NCI-H146 (cell line): ENCODE data around the gene PRICKLE3.
A peak's percentile ranks its signal among the peaks of the same experiment; 100 is the strongest.

Experiments
- DNase-seq: peaks from one replicate; lab custom pipeline; 2025; lab: John Stamatoyannopoulos, UW

The PRICKLE3 gene, protein sequence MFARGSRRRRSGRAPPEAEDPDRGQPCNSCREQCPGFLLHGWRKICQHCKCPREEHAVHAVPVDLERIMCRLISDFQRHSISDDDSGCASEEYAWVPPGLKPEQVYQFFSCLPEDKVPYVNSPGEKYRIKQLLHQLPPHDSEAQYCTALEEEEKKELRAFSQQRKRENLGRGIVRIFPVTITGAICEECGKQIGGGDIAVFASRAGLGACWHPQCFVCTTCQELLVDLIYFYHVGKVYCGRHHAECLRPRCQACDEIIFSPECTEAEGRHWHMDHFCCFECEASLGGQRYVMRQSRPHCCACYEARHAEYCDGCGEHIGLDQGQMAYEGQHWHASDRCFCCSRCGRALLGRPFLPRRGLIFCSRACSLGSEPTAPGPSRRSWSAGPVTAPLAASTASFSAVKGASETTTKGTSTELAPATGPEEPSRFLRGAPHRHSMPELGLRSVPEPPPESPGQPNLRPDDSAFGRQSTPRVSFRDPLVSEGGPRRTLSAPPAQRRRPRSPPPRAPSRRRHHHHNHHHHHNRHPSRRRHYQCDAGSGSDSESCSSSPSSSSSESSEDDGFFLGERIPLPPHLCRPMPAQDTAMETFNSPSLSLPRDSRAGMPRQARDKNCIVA

GRCh38 chrX:49186125-49187027, at the start of gene PRICKLE3:
Gene PRICKLE3 (minus strand): TSS chrX:49186373. CDS start chrX:49186297, 76 bp downstream.
- peak; percentile 72 for DNase-seq

DNA sequence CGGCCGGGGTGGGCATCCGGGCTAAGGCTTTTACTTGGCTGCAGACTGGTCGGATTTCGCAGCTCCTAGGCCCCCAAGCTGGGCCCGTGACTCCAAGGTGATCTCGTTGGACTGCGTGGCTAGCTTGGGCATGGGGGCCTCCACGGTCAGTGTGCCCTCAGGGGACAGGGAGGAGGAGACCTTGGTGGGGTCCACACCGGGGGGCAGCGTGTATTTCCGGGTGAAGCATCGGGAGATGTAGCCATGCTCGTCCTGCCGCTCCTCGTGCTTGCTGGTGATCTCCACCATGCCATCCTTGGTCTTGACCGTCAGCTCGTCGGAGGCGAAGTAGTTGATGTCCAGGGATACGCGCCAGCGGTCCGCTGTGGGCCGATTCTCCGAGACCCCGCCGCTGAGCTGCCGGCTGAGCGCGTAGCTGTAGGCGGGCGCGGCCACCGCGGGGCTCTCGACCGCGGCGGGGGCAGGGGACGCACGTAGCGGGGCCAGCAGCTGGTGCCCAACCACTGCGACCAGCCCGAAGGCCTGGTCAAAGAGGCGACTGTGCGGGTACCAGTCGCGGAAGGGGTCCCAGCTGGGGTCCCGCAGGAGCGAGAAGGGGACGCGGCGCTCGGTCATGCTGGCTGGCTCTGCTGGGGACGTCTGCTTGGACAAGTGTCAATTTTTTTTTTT, 47.8 kb upstream of the PRICKLE3 start:
- no peak for DNase-seq

GRCh38 chrX:49233176-49233575, 47.0 kb upstream of the PRICKLE3 start, which contains the start of gene CACNA1F:
Gene CACNA1F (minus strand): TSS chrX:49233340. CDS start chrX:49233309, 31 bp downstream.
- DNase-seq = no peak

DNA sequence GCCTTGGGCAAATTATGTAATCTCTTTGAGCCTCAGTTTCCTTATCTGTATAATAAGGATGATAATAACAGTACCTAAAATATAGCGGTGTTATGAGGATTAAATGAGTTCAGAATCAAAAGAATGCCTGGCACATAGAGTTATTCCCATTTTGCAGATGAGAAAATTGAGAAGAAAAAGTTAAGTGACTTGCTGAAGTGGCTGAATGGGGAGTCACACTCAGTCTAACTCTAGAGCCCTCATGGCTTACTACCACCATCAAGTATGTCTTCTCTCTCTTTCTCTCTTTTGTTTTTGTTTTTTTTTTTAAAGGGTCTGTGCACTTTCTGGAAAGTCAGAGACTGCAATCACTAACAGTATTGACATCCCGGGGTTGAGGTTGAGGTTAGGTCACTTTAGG, 46.4 kb upstream of the PRICKLE3 start:
- DNase-seq = no peak

DNA sequence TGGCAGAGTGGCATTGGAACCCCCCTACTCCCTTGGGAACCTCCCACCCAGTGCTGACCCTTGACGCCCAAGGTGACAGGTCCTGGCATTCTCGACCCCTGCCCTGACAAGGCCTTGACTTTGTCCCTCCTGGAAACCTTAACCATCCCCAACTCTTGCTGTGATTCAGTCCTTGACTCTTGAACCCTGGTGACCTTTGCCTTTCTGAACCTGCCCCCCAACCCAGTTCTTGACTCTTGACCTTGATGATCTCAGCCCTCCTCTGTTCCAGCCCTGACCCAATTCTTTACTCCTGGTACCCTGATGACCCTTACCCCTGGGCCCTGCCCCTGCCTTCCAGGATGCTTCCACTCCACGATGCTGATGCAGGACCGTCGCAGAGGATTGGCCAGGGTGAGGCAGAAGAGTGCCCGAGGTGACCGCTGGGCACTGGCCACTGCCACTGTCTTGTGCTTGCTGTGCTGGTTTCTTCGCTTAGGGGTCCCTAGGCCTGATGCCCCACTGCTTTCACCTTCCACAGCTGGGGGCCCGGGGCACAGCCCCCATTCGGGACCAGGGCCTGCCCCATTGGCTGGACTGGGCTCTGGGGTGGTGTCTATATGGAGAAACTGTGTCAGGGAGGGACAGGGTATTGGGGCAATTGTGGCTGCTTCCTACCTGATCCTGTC, 45.3 kb upstream of the PRICKLE3 start:
- DNase-seq = no peak

GRCh38 chrX:49230500-49231232, 44.5 kb upstream of the PRICKLE3 start:
- DNase-seq = peak; percentile 84

DNA sequence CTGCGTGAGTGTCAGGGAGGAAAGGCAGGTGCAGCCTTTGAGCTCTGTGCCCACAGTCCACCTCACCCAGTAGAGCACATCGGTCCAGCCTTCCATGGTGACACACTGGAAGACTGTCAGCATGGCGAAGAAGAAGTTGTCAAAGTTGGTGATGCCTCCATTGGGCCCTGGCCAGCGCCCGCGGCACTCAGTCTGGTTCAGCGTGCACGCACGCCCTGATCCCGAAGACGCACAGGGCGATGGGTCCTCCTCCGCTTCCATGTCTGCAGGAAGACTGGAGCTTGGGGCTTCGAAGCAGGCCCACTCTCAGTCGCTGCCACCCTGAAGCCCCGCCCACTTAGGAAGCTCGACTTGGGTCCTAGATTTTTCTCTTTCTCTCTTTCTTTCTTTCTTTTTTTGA, 42.0 kb upstream of the PRICKLE3 start:
- no peak for DNase-seq

DNA sequence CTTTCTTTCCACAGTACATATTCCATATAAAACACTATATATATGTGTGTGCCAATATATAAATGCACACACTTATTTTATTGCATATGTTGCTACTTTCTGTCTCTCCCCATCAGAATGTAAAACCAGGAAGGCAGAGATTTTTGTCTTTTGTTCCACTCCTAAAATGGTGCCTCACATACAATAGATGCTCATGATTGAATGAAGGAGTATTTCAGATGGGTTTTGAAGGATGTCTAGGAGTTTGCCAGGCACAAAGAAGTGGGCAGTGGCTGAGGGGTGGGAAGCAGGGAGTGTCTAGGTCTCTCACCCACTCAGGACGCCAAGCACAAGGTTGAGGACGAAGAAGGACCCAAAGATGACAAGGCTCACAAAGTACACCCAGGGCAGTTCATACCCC, 41.6 kb upstream of the PRICKLE3 start:
- no peak for DNase-seq

GRCh38 chrX:49226946-49227345, 40.8 kb upstream of the PRICKLE3 start:
- DNase-seq = no peak

GRCh38 chrX:49225858-49226257, 39.7 kb upstream of the PRICKLE3 start:
- no peak for DNase-seq

DNA sequence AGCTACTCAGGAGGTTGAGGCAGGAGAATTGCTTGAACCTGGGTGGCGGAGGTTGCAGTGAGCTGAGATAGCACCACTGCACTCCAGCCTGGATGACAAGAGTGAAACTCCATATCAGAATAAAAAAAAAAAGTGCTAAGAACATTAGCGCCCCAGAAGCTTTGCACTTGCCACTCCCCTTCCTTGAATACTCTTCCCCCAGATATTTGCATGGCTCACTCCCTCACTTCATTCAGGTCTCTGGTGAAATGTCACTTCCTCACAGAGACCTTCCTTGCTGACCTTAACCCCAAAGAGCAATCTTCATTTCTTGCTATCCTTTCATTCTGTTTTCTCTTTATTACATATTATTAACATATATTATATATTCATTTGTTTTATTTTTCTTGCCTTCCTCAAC, 35.7 kb upstream of the PRICKLE3 start:
- DNase-seq = no peak

DNA sequence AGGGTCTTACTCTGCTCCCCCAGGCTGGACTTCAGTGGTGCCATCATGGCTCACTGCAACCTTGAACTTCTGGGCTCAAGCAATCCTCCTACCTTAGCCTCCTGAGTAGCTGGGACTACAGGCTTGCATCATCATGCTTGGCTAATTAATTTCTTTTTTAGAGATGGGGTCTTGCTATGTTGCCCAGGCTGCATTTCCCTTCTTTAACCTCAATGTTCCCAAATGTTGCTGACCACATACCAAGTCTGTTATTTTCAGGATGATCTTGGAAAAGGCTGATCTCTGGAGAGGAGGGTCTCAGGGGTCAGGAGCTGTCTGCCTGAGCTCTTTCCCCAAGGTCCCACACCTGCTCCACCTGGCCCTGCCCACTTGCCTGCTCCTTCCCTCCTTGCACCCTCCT, 33.9 kb upstream of the PRICKLE3 start:
- DNase-seq = no peak

GRCh38 chrX:49214996-49215526, 28.9 kb upstream of the PRICKLE3 start:
- no peak for DNase-seq

DNA sequence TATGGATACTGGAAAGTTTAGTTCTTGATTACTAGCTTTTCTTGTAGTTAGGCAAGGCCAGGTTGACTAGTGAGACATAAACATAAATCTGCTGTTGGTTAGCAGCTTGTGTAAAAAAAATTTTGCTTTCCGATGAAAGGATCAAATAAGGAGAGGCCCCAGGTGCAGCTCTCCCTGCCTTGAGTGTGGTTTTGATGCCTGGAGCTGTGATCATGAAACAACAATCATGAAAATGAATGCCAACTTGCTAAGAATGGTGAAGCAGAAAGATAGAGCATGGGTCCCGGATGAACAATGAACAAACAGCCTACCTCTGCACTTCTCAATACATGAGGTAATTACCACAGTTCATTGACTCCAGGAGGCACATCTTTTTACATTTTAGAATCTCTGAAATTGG, 28.2 kb upstream of the PRICKLE3 start:
- no peak for DNase-seq

DNA sequence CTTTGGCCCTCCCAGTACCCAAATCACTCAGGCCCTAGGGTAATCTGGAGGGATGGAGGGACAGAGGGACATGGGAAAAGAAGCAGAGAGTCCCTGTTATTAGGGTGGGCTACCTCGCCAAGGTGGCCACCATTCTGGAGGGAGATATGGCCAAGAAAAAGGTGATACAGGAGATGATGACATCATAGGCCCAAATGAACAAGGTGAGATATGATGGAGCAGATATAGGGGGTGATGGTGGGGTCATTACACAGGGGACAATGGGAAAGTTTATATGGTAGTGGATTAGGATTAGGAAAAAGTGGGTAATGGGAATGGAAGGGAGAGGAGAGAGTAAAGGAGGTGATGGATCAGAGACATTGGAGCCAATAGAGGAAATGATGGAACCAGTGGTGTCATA, 26.7 kb upstream of the PRICKLE3 start:
- no peak for DNase-seq

- DNase-seq = no peak
These were observed 26.0 kb upstream of the PRICKLE3 start for GRCh38 chrX:49212209-49212608.

DNA sequence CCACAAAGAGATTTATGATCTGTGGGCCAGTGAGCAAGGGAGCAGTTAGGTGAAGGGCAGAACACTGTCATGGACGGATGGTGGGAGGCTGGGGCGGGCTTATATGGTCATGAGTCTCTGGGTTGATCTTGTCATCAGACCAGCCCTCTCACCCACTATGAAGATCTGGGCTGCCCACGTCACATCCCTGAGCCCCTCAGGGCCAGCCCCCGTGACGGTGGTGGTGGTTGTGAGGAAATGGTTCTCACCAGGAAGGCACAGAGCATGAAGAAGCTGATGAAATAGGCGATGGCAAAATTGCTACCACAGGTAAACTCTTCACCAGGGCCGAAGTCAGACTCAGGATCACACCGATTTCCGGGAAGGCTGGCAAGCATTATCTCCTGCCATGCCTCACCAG, 24.9 kb upstream of the PRICKLE3 start:
- no peak for DNase-seq

DNA sequence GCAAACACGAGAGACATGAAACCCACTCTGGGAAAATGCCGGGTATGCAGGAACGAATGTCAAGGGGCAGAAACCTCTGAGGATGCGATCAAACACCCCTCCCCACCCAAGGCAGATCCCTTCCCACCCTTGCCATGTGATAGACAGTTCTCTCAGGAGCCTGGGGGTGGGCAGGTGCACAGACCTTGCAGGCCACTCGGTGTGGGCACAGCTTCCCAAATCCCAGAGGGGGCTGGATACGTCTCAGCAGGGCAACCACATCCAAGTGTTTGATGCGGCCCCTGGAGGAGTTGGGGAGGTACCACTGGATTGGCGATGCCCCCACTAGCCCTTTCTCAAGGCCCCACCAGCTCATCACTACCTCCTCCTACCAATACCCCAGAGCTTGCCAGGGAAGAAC, 24.2 kb upstream of the PRICKLE3 start:
- no peak for DNase-seq

GRCh38 chrX:49209434-49210251, 23.5 kb upstream of the PRICKLE3 start:
- peak; percentile 47 for DNase-seq

DNA sequence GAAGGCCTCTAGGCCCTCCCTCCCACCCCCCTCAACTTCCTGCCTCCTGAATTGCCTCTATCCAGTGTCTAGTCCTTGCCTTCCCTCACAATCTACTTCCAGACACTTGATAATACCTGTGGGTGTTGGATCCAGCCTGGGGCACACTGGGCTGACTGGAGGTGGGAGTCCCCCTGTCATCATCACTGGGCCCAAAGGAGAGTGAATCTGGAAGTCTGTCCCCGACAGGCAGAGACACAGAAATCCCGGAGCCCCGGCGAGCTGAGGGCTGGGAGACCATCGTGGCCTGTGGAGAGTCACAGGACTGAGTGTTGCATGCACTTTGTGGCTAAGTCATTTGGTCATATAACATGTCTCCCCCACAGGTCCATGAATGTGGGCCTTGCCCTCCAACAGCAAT, 22.2 kb upstream of the PRICKLE3 start:
- no peak for DNase-seq
